ENCODE results near the gene ASXL1.
"Not testable (repeated sequence)": the region's sequence is repeated elsewhere in the genome, so short reads cannot be mapped to it uniquely, and the experiment has no call there.

The ASXL1 gene

GRCh38 chr20:32406701-32407100, 48.6 kb downstream of the ASXL1 start:
- no peak for DNase-seq (ENCODE audit: low read depth, low spot score)

- DNase-seq (ENCODE audit: low read depth, low spot score) = not testable (repeated sequence)
These were observed 49.1 kb downstream of the ASXL1 start for GRCh38 chr20:32407131-32407750.

DNA sequence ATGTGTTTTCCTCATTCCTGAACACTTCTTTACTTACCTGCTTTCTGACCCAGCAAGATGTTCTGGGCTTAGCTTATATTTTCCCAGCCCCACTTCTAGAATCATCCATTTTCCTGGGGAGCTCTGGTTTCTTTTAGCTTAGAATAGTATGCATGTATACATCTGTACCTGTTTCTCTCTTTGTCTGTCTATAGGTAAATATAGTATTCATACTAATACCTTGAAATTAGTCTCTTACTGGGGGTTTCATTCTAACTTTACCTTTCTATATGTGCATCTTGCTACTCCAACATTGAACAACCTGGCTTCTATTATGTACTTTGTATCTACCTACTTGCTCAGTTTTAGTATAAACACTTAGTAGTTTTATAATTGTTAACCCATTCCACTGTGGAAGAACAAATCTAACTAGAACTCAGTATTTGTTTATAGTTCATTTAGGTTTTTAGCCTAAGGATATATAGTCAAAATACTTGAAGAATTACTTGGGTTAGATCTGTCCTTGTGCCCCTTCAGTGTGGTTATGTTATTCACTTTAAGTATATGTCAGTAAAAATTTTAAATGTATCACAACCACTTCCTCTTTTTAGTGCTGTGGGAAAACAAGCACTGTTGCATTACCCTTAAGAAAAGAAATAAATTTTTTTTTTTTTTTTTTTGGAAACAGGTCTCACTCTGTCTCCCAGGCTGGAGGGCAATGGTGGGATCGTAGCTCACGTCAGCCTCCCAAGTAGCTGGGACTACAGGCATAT, 54.0 kb downstream of the ASXL1 start:
- DNase-seq (ENCODE audit: low read depth, low spot score) = no peak

DNA sequence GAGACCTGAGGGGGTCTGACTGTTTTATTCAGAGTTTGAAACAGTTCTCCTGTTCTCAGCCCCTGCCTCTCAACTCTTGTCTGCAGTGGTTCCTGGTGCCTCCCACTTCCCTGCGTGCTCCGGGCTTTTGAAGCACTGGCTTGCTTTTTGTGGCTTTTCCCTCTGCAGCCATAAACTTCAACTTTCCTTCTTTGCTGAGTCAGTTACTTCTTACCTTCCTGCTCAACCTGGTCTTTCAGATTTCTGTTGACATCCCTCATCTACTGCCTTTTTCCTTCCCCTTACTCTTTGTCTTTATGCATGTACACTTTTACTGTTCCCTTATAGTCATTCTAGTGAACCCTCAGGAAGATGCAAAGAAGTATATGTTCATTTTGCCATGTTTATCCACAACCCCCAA, 57.4 kb downstream of the ASXL1 start:
- no peak for DNase-seq (ENCODE audit: low read depth, low spot score)

- no peak for DNase-seq (ENCODE audit: low read depth, low spot score)
These were observed 58.1 kb downstream of the ASXL1 start for GRCh38 chr20:32416206-32416605.

DNA sequence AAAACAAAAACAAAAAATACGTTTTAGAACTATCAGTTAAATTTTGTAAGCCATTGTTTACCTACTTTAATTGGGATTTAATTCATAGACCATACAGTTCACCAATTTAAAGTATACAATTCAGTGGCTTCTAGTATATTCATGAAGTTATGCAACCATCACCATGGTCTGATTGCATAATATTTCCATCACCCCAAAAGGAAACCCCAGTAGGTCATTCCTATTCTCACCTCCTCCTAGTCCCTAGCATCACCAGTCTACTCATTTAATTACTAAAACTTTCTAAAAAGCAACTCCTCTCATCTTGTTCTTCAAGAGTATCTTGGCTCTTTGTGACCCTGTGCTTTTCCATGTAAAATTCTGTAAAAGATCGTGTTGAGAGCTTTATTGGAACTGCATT, 60.2 kb downstream of the ASXL1 start:
- DNase-seq (ENCODE audit: low read depth, low spot score) = no peak

GRCh38 chr20:32421290-32421689, 63.2 kb downstream of the ASXL1 start:
- DNase-seq (ENCODE audit: low read depth, low spot score) = no peak

- no peak for DNase-seq (ENCODE audit: low read depth, low spot score)
These were observed 69.9 kb downstream of the ASXL1 start for GRCh38 chr20:32427996-32428395.

DNA sequence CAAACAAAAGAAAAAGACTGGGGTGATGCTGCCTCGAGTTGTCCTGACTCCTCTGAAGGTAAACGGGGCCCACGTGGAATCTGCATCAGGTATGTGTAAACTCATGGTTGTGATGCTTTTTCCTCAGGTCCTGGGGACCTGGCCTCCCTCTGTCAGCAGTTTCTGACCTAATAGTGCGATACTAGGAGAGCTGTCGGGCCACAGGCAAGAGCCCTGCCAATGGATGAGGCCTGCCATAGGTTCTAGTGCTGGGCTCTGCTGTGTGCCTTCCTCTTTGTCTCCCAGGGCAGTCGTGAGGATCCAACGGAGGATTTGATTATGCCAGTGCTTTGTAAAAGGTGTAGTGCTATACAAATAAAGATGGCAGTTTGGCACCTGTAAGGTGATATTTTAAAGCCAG, 71.2 kb downstream of the ASXL1 start:
- no peak for DNase-seq (ENCODE audit: low read depth, low spot score)

GRCh38 chr20:32429745-32430360, 71.7 kb downstream of the ASXL1 start:
- no peak for DNase-seq (ENCODE audit: low read depth, low spot score)

- no peak for DNase-seq (ENCODE audit: low read depth, low spot score)
These were observed 73.3 kb downstream of the ASXL1 start for GRCh38 chr20:32431457-32431856.

DNA sequence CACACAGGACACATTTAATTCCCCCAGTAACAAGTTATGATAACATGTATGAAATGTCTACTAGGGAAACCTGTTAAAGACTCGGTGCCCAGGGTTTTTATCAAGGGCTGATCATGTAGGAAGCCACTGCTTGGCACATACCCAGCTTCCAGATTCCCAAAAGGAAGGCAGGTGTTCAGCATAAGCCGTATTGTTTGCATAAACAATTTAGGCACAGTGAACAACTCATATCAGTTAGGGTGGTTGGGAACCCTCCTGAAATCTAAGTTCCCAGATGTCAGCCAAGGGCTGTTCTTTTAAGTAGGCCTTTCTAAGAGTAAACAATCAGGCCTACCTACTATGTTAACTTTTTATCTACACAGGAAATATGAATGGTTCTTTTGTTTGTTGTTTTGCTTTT, 74.1 kb downstream of the ASXL1 start:
- DNase-seq (ENCODE audit: low read depth, low spot score) = no peak

DNA sequence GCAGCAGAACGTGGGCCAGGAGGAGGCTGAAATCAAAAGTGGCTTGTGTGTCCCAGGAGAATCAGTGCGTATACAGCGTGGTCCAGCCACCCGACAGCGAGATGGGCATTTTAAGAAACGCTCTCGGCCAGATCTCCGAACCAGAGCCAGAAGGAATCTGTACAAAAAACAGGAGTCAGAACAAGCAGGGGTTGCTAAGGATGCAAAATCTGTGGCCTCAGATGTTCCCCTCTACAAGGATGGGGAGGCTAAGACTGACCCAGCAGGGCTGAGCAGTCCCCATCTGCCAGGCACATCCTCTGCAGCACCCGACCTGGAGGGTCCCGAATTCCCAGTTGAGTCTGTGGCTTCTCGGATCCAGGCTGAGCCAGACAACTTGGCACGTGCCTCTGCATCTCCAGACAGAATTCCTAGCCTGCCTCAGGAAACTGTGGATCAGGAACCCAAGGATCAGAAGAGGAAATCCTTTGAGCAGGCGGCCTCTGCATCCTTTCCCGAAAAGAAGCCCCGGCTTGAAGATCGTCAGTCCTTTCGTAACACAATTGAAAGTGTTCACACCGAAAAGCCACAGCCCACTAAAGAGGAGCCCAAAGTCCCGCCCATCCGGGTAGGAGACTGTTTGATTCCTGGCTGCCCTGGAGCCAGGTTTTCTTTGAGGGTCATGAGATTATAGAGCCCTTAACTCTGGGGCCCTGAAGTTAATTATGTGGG, 75.3 kb downstream of the ASXL1 start:
- DNase-seq (ENCODE audit: low read depth, low spot score) = no peak

GRCh38 chr20:32434434-32434833, 76.3 kb downstream of the ASXL1 start:
- DNase-seq (ENCODE audit: low read depth, low spot score) = no peak

- no peak for DNase-seq (ENCODE audit: low read depth, low spot score)
These were observed 77.4 kb downstream of the ASXL1 start for GRCh38 chr20:32435449-32436107.

DNA sequence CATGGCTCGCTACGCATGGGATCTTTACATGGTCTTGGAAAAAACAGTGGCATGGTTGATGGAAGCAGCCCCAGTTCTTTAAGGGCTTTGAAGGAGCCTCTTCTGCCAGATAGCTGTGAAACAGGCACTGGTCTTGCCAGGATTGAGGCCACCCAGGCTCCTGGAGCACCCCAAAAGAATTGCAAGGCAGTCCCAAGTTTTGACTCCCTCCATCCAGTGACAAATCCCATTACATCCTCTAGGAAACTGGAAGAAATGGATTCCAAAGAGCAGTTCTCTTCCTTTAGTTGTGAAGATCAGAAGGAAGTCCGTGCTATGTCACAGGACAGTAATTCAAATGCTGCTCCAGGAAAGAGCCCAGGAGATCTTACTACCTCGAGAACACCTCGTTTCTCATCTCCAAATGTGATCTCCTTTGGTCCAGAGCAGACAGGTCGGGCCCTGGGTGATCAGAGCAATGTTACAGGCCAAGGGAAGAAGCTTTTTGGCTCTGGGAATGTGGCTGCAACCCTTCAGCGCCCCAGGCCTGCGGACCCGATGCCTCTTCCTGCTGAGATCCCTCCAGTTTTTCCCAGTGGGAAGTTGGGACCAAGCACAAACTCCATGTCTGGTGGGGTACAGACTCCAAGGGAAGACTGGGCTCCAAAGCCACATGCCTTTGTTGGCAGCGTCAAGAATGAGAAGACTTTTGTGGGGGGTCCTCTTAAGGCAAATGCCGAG, 78.2 kb downstream of the ASXL1 start:
- no peak for DNase-seq (ENCODE audit: low read depth, low spot score)

- DNase-seq (ENCODE audit: low read depth, low spot score) = no peak
These were observed 78.8 kb downstream of the ASXL1 start for GRCh38 chr20:32436968-32437367.

GRCh38 chr20:32437391-32438074, 79.4 kb downstream of the ASXL1 start:
- no peak for DNase-seq (ENCODE audit: low read depth, low spot score)

GRCh38 chr20:32438331-32438858, 80.3 kb downstream of the ASXL1 start:
- no peak for DNase-seq (ENCODE audit: low read depth, low spot score)

DNA sequence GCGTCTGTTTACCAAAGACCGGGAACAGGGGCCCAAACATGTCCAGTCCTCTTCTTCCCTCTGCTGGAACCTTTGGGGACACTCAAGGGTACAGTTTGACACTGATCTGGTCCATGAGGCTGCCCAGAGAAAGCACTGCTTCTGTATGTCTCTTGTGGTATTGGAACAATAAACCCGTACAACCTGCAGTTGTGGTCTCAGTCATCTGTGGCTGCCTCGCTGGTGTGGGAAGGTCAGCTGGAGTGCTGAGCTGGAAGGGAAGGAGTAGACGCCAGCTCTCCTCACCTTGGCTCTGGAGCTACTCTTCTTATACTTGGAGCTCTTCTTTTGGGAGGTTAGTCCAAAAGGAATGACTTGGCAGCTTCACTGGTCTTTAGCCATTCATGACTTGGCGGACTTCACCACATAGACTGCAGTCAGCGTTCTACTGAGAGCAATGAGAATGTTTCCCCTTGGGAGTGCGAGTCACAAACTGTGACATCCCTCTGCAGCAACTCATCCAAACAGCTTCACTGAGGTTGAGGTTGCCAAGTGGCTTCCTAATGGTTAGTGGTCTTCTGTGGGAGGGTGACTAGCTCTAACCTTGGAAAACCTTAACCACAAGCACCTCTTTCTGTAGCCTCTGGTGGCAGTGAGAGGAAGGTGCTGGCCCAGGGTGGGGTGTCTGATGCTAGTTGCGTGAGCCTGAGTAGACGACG, 81.2 kb downstream of the ASXL1 start:
- no peak for DNase-seq (ENCODE audit: low read depth, low spot score)
